ENCODE results near the gene CTNNA3. TPM values are rescaled to one million over a fixed set of nuclear protein-coding genes. Genes with fewer than 3 reads are reported as not detected.

CTNNA3 gene
- total RNA-seq (under 0.01 TPM in 1 of 2 replicates, not detected in the other), polyA plus RNA-seq (not detected in 2 replicates), polyA minus RNA-seq (ENCODE audit: low replicate concordance) (not detected in 2 replicates)
- 0.01 TPM in 1 of 2 replicates, not detected in the other for polyA plus RNA-seq (2012)

- no peak for DNase-seq (ENCODE audit: low read depth in 2 of 2)
- H3K4me2 ChIP-seq (ENCODE audit: extremely low read depth, insufficient read depth, low read length) = no peak within 1 kb of the TSS
- TF ChIP-seq EZH2 (IDR thresholded peaks at IDR 0.05; ENCODE audit: low read length, missing control alignments) = peak; percentile 9
- TF ChIP-seq CTCF (conservative IDR thresholded peaks at IDR 0.05 in 1 of 2, IDR thresholded peaks at IDR 0.05 in 1 of 2; ENCODE audit: low read depth in 1 of 2, low read length in 2 of 2) = no peak
- peak within 1 kb of the TSS in 1 of 4 experiments; percentile 5 for H3K4me3 ChIP-seq (replicated peaks in 1 of 4; ENCODE audit: control extremely low read depth in 1 of 4, insufficient read depth in 1 of 4, low read depth in 3 of 4, low read length in 4 of 4)
- H3K79me2 ChIP-seq (ENCODE audit: control insufficient read depth, insufficient read depth, low read length) = no peaks in the 10 kb centered on the region
- peaks cover 8% of the 10 kb centered on the region for H3K27me3 ChIP-seq (ENCODE audit: control insufficient read depth, insufficient read depth, low read length)
- no peaks in the 10 kb centered on the region for H4K20me1 ChIP-seq (ENCODE audit: control insufficient read depth, extremely low read depth, insufficient read depth, low read length)
- no peak within 1 kb of the TSS for H3K9ac ChIP-seq (ENCODE audit: insufficient read depth, low read length)
- H3K9me3 ChIP-seq (ENCODE audit: control insufficient read depth, insufficient read depth, low read depth, low read length) = no peaks in the 10 kb centered on the region
- no peak within 1 kb of the TSS for H2AFZ ChIP-seq (ENCODE audit: low read length)
- H3K27ac ChIP-seq (ENCODE audit: insufficient read depth, low read length) = no peak within 1 kb of the TSS
- no peaks in the 10 kb centered on the region for H3K4me1 ChIP-seq (ENCODE audit: control insufficient read depth, extremely low read depth, insufficient read depth, low read length)
- no peaks in the 10 kb centered on the region for H3K36me3 ChIP-seq (ENCODE audit: control insufficient read depth, insufficient read depth, low read length)
These were observed at the start of gene CTNNA3 for GRCh38 chr10:67696029-67696428. CTNNA3 (minus strand) TSS chr10:67696195.

- Histone ChIP-seq H3K4me2 (ENCODE audit: extremely low read depth, insufficient read depth, low read length) (no peak overlapping the region), H3K4me3 (replicated peaks in 1 of 4; ENCODE audit: control extremely low read depth in 1 of 4, insufficient read depth in 1 of 4, low read depth in 3 of 4, low read length in 4 of 4) (no peak overlapping the region), H3K4me1 (ENCODE audit: control insufficient read depth, extremely low read depth, insufficient read depth, low read length) (no peaks in the 10 kb centered on the region), H3K36me3 (ENCODE audit: control insufficient read depth, insufficient read depth, low read length) (no peaks in the 10 kb centered on the region), H3K27ac (ENCODE audit: insufficient read depth, low read length) (no peak overlapping the region), H3K27me3 (ENCODE audit: control insufficient read depth, insufficient read depth, low read length) (no peaks in the 10 kb centered on the region), H4K20me1 (ENCODE audit: control insufficient read depth, extremely low read depth, insufficient read depth, low read length) (no peaks in the 10 kb centered on the region), H3K9me3 (ENCODE audit: control insufficient read depth, insufficient read depth, low read depth, low read length) (no peaks in the 10 kb centered on the region), H2AFZ (ENCODE audit: low read length) (no peak overlapping the region), H3K79me2 (ENCODE audit: control insufficient read depth, insufficient read depth, low read length) (no peaks in the 10 kb centered on the region), H3K9ac (ENCODE audit: insufficient read depth, low read length) (no peak overlapping the region)
- no peak for DNase-seq (ENCODE audit: low read depth in 2 of 2)
- TF ChIP-seq EZH2 (IDR thresholded peaks at IDR 0.05; ENCODE audit: low read length, missing control alignments) (no peak), CTCF (conservative IDR thresholded peaks at IDR 0.05 in 1 of 2, IDR thresholded peaks at IDR 0.05 in 1 of 2; ENCODE audit: low read depth in 1 of 2, low read length in 2 of 2) (no peak)
These were observed 39.4 kb upstream of the CTNNA3 start for GRCh38 chr10:67735430-67735829.

GRCh38 chr10:67733511-67733910 is 37.5 kb upstream of the CTNNA3 start:
- Histone ChIP-seq H3K79me2 (ENCODE audit: control insufficient read depth, insufficient read depth, low read length) (no peaks in the 10 kb centered on the region), H3K9me3 (ENCODE audit: control insufficient read depth, insufficient read depth, low read depth, low read length) (no peaks in the 10 kb centered on the region), H3K27ac (ENCODE audit: insufficient read depth, low read length) (no peak overlapping the region), H3K9ac (ENCODE audit: insufficient read depth, low read length) (no peak overlapping the region), H4K20me1 (ENCODE audit: control insufficient read depth, extremely low read depth, insufficient read depth, low read length) (no peaks in the 10 kb centered on the region), H3K36me3 (ENCODE audit: control insufficient read depth, insufficient read depth, low read length) (no peaks in the 10 kb centered on the region), H3K27me3 (ENCODE audit: control insufficient read depth, insufficient read depth, low read length) (no peaks in the 10 kb centered on the region), H3K4me3 (replicated peaks in 1 of 4; ENCODE audit: control extremely low read depth in 1 of 4, insufficient read depth in 1 of 4, low read depth in 3 of 4, low read length in 4 of 4) (no peak overlapping the region), H3K4me2 (ENCODE audit: extremely low read depth, insufficient read depth, low read length) (no peak overlapping the region), H2AFZ (ENCODE audit: low read length) (no peak overlapping the region), H3K4me1 (ENCODE audit: control insufficient read depth, extremely low read depth, insufficient read depth, low read length) (no peaks in the 10 kb centered on the region)
- no peak for DNase-seq (ENCODE audit: low read depth in 2 of 2)
- TF ChIP-seq EZH2 (IDR thresholded peaks at IDR 0.05; ENCODE audit: low read length, missing control alignments) (no peak), CTCF (conservative IDR thresholded peaks at IDR 0.05 in 1 of 2, IDR thresholded peaks at IDR 0.05 in 1 of 2; ENCODE audit: low read depth in 1 of 2, low read length in 2 of 2) (no peak)
